GM19239 (cell line): ENCODE results near the gene PLCL1.
A peak's percentile ranks its signal among the peaks of the same experiment; 100 is the strongest.

ENCODE experiments used
- DNase-seq: peaks from one replicate; pipeline ENCODE4 v3.0.0; 2011; ENCODE audit warnings: low spot score; ENCODE audit not compliant: insufficient read length
- FAIRE-seq: peaks from 2 replicates; lab custom pipeline; 2011; peaks lifted over from hg19 to GRCh38; lab: Jason Lieb, UNC

Gene PLCL1

DNA sequence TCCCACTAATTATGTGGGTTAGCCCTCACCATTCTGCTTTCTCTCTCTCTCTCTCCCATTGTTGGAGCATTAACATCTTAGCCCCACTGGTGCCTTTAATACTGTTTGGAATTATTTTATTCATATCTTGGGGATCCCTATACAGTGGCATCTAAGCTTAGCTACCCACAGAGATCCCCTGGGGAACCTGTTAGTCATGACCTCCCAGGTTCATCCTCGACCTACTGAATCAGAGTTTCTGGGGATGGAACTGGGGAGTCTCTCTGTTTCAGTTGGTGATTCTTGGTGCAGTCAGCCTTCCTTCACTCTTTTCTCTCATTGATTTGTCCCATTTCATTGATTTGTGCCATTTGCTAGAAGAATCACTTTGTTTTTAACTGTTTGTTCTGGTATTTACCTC is 137.3 kb downstream of the PLCL1 start:
- FAIRE-seq (no peak), DNase-seq (no peak)

DNA sequence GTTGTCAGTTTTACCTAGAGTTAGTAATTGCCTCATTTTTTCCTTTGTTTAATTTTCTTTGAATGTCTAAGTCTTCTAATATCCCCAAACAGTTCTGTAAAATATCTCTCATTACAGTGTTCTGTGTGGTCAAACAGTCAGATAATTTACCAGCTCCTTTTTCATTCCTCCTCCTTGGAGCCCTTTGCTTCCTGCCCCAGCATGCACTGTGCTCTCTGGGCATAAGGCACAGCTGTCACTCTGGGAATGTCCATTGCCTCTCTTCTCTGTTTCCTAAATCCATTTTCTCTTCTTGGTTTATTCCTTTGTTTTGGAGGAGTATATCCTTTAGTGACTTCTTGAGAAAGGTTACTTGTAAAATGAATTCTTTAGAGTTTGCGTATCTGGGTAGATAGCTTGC is 139.3 kb downstream of the PLCL1 start:
- DNase-seq, result no peak
- FAIRE-seq, result no peak

DNA sequence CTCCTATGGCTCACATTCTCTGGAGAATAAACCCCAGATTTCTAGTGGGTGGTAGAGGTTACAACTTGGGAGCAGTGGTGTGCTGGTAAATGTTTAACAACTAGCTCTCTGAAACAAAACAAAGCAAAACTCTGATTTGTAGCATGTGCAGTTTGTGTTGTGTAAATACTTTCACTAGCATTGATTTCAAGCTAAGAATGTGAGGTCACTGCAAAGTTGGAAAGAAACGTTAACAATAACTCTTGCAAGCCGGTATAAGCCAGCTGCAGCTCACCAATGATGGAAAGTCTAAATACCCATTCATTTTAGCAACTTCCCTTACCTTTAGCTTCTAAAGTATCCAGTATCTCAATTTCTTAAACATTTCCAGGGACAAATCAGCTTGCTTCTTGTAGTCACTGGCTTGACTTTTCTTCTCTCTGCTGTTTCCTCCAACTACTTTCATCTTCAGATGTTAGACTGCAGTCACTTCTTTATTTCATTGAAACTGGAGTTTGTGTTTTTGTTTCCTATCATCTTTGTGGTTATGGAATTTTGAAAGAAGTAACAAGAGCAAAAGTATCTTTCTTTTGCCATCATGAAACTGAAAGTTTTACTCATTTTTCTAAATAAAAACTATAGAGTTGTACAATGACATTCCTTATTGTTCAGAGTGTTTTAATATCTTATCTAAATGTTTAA is 140.2 kb downstream of the PLCL1 start:
- peak; percentile 37 for FAIRE-seq
- DNase-seq, result no peak

DNA sequence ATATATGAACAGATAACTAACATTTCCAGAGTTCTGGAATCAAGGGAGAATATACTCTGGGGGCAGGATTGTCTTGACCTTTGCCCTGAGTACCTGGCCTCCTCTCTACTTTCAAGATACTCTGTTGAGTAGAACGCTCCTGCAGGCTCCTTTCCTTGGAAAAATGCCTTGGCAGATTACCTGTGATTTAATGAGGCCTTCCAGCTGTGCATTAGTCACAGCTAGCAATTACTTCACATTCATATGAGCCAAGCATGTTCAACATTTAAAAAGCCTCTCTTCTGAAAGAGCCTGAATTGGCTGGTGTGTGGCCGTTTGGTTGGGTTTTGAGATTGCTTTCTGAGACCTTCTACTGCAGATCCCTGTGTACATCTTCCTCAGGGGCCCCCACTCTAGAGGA is 142.2 kb downstream of the PLCL1 start:
- FAIRE-seq (no peak), DNase-seq (no peak)

DNA sequence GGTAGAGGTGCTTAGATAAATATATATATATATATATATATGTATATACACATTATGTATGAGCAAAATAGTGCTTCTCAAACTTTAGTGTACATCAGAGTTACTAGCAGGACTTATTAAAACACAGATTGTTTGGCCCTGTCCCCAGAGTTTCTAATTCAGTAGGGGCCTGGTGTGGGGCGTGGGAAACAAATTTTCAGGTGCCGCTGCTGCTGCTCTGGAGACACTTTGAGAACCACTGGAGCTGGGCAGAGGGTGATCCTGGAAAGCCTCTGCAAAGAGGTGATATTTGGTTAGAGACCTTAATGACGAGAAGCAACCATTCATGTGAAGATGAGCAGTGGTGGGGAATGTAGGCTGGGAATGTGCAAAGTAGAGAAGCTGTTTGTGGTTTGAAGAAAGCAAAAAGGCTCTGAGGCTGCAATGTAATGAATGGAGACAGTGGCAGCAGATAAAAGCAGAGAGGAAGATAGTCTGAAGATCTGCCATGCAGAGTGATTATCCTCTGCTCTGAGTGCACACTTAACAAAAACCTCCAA is 142.9 kb downstream of the PLCL1 start:
- DNase-seq, result no peak
- no peak for FAIRE-seq

DNA sequence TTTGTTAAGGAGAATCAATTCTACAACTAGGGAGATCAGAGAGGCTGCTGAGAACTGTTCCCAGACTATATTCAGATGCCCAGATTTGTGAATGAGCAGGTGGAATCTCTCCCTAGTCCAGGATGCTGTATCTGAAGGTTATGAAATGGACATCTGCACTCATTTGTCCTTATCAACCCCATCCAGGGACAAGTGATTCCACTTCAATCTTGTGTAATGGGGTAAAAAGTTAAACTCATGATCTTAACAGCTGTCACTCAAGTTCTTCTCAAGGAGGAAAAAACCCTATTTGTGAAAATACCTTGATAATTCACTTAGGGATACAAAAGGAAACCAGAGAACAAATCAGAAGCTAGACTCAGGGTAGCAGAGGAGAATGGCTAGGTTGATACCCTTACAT is 144.8 kb downstream of the PLCL1 start:
- DNase-seq (no peak), FAIRE-seq (no peak)

DNA sequence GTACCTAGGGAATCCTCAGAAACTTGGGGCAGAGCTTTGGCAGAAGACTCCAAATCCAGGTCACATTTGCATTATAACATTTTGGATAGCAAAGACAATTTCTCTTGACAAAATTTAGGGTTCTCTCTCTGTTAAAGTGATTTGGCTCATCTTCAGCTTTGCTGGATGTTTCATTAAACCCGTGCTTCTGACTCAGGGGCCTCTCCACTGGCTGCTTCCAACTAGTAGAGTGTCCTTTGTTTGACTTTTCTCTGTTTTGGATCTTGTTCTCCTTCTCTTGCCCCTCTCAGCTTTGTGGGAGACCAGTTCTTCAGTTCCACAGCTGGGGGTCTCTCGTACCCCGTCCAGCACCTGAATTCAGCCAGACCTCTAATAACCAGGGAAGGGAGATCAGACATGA is 145.6 kb downstream of the PLCL1 start:
- FAIRE-seq (no peak), DNase-seq (no peak)

DNA sequence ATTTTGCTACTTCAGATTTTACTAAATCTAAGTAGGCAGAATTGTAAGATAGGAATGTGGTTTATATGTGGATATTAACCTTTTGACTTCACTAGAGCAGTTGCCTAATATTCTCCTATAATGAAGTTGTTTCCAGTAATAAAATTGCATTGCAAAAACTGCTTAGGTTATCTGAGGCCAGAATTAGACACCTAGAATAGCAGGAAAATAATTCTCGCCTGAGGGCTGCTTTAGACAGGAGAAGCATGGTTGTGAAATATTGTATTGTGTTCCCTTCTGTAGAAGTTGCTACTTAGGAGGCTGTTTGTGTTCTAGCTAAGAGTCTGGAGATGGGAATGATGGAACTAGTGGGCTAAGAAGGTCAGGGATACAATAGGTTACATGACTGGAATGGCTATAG is 146.3 kb downstream of the PLCL1 start:
- no peak for DNase-seq
- FAIRE-seq, result no peak

DNA sequence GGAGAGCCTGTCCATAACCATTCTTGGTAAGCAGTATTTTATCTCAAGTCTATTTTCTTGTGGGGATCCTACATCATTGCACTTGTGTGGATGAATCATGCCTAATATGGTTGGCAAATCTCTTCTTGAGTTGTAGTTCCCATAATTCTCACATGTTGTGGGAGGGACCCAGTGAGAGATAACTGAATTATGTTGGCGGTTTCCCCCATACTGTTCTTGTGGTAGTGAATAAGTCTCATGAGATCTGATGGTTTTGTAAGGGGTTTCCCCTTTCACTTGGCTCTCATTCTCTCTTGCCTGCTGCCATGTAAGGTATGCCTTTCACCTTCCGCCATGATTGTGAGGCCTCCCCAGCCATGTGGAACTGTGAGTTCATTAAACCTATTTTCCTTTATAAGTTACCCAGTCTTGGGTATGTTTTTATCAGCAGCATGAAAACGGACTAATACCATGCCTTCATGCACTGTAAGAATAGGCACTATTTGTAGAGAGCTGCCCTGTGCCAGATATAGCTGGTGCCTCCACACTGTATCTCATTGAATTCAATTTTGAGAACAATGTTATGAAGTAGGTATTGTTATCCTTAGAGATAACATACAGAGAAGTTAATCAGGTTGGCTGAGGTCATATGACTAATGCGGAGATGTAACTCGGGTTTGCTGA is 148.3 kb downstream of the PLCL1 start:
- FAIRE-seq (no peak), DNase-seq (no peak)

DNA sequence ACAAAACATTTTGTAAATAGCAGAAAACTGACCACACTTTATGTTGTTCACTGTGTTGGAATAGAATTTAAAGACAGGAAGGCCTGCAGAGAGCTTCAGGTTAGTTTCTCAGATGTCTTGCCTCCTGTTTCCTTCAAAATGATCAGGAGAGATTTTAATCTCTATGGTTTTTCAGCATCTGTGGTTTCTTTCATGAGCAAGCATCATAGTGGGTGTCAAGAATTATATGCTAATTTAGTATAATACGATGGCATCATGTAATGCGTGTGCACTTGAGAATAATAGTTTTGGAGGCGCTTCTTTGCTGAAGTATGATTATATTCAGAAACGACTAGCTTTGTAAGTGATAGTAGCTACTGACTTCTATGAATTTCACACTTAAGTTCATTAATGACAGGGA is 149.9 kb downstream of the PLCL1 start:
- DNase-seq (no peak), FAIRE-seq (no peak)

DNA sequence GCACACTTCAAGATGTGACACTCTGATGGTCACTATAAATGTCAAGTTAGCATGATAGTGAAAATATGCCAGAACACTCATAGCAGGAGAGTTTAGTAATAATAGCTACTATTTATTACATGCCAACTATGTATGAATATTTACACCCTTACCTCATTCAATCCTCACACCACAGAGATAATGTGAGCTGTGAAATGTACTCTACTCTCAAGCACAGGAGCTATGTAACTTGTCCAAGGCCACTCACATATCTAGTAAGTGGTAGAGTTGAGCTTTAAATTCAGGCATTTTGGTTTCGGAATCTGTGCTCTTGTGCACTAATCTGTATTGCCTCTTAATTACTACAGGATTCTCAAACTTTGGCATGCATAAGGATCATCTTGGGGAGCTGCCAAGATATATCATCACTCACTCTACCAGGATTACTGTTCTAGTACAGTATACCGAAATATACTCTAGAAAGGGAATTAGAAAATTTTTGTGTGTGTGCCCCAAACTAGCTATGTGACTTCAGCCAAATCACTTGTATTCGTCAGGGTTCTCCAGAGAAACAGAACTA is 154.3 kb downstream of the PLCL1 start:
- no peak for DNase-seq
- FAIRE-seq, result no peak

DNA sequence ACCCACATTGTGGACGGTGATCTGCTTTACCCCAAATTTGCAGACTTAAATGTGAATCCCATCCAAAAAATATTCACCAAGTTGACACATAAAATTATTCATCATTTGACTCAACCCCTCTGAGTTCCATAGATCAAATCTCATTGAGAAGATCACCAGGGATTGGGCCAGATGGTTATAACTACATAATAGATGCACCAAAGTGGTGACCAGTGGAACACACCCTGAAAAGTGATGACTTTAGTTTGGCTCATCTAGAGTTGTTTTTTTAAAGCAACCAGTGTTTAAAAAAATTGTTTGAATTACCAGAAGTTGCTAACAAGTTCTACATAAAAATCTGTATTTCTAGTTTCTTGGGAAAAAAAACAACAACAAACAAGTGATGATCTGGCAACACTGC is 155.0 kb downstream of the PLCL1 start:
- FAIRE-seq, result no peak
- DNase-seq, result no peak

DNA sequence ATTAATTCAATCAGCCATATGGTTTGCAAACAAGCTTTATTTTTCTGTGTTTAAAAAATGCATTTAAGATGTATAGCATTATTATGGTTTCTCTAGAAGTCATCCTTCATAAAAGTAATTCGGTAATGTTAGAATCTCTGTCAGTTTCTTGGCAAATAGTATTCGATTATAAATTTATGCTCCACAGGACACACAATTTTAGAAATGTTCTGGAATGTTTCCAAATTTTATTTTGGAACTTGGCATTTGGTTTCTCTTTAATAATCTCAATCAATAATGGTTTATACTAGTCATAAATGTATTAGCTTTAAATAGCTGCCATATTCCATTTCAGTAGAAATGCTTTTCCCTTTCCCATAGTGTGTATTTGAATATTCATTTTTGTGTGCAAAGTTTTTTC is 156.4 kb downstream of the PLCL1 start:
- FAIRE-seq (no peak), DNase-seq (no peak)

DNA sequence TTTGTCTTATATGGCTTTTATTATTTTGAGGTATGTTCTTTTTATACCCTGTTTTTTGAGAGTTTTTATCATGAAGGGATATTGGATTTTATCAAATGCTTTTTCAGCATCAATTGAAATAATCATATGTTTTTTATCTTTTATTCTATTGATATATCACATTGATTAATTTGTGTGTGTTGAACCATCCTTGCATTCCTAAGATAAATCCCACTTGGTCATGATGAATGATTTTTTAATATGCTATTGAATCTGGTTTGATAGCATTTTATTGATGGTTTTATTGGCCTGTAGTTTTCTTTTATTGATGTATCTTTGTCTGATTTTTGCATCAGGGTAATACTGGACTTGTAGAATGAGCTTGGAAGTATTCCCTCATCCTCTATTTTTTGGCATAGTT is 160.3 kb downstream of the PLCL1 start:
- no peak for FAIRE-seq

DNA sequence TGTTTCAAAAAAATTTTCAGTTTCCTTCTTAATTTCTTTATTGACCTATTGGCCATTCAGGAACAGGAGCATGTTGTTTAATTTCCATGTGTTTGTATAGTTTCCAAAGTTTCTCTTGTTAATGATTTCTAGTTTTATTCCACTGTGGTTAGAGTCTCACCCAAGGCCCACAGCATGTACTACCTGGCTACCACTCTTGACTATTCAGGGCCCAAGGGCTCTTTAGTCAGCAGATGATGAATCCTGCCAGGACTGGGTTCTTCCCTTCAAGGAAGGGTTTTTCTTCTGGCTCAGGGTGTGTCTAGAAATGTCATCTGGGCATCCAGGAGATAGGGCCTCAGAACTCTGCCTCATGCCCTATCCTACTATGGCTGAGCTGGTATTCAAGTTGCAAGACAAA is 161.4 kb downstream of the PLCL1 start:
- FAIRE-seq, result no peak
- DNase-seq, result no peak

More for the DNA sequence above, 160.3 kb downstream of the PLCL1 start:
- no peak for DNase-seq

DNA sequence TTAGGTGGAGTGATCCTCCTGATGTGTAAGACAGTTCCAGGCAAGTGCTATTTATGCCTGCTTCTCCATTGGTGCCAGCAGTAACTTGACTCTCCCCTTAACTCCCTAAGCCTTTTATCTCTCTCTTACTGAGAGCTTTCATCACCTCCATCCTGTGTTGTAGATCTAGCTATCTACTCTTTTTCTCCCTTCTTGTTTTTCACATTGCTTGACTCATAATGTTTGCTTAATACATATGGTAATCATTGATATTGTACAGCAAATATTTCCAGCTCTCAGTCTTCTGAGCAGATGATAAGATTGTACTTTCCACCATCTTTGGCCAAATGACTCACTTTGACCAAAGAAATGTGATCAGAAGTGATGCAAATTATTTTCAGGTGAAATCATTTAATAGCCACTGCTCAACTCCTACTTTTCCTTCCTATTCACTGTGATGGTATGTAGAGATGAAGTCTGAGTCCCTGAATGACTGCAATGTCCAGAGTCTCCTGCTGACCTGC is 165.0 kb downstream of the PLCL1 start:
- FAIRE-seq (no peak), DNase-seq (no peak)

DNA sequence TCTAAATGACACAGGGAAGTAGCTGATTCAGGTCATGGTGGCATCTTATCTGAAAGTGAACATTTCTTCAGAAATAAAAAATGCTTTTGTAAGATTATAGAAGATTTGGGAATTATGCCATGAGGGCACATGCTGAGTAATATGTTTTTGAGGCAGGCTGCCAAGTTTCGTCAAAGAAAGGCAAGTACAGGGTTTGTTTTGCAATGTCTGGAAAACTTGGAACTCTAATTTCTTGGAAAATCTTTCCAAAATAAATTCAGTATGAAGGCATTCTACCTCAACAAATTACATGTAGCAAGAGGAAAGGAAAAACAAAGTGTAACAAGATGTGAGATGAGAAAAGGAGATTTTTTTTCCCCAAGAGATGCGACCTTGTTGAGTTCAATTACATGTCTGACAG is 167.7 kb downstream of the PLCL1 start:
- no peak for FAIRE-seq

DNA sequence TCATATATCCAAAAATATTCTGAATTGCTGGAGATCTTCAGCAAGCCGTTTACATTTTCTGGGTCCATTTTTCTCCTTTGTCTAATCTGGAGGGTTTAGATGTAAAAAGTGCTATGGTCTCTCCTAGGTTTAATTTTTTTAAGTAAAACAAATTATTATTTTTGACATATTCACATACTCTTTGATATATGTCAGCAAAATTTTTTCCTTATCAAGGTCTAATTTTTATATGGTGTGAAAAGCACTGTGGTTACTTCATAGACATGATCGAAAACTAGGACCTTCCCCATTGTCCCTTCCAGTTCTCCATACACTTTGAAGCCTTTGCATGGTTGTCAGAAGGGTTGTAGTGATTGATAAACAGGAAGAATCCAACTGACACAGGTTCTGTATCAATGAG is 168.2 kb downstream of the PLCL1 start:
- FAIRE-seq (no peak), DNase-seq (no peak)

More for the DNA sequence above, 167.7 kb downstream of the PLCL1 start:
- no peak for DNase-seq

DNA sequence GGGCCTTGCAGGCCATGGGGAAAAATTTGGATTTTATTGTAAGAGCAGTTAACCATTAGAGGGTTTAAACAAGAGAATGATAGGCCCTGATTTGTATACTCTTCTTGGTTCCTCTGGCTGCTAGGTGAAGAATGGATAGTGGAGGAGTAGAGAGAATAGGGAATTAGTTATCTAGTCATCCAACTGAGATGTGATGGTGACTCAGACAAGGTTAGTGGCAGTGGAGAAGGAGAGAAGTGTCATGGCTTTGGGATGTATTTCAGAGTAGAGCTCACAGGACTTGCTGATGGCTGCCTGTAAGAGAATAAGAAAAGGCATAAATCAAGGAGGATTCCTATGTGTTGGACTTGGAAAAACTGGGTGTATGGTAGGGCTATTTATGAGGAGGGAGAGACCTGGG is 169.4 kb downstream of the PLCL1 start:
- FAIRE-seq (no peak), DNase-seq (no peak)

DNA sequence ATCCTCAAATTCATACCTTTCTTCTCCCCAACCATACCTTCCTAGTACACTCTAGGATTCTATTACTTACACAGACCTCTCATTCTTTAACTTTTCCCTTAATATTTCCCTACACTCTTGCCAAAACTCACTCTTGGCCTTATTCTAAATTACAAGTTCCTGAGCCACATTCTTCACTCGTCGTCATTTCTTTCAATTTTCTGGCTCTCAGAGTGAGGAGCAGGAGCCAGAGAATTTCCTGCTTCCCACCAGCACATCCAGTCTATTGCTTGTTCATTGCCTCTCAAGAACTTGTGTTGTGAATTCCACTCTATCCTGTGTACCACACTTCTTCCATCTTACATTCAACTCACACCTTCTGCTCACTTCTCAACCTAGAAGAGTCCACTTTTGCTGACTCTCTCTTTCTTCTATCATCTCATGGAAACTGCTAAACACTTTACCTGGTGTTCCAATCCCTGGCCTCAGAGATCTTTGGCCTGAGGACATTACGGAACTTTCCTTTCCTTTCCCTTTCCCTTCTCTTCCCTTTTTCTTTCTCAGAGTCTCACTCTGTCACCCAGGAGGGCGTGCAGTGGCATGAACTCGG is 171.6 kb downstream of the PLCL1 start:
- peak; percentile 52 for FAIRE-seq
- no peak for DNase-seq

DNA sequence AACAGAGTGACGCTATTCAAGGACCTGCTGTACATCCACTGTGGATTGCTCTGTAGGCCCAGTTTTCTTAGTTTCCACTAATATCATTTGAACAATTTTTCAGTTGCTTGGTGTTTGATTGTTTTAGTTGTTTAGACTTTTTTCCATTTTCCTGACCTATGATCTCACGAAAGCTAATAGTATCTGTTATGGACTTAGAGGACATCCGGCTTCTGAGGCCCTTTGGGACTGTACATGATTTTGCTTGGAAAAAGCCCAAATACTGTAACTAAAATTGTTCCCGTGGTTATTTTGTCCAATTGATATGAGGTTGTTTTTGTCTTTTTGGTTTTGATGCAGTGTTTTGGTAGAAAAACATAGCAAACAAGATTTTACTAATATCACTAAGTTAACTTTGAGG is 174.6 kb downstream of the PLCL1 start:
- no peak for FAIRE-seq
- DNase-seq, result no peak
